ENCODE data around the gene SIDT1. TPM values are rescaled to one million over a fixed set of nuclear protein-coding genes. Genes with fewer than 3 reads are reported as not detected.

SIDT1 gene
- total RNA-seq, 1 experiment from 2014 or later, result not detected

- no peak for DNase-seq (ENCODE audit: low read depth, low spot score)
- ChIA-PET CTCF (interaction anchor here (0.5 kb wide), 1 partner anchor 297 kb away, joined by 4 read pairs; the partner anchor contains the start of gene GRAMD1C), POLR2A (no interaction called here)
- ATAC-seq, result no peak
- no TSS peak for BruUV-seq (replicated peaks)
- intact Hi-C loops (cut with micrococcal nuclease; ENCODE audit: unreplicated experiment) (no loop called here), in situ Hi-C loops (cut with HindIII; ENCODE audit: low pct_unique_long_range_greater_than_20kb, low sequenced_read_pairs) (no loop called here)
- Histone ChIP-seq H3K27me3 (ENCODE audit: control insufficient read depth, insufficient read depth, low read length) (peaks cover 20% of the 10 kb centered on the region; the same call in 1 of the 2 replicates), H3K4me1 (ENCODE audit: control insufficient read depth, insufficient read depth, low read length) (no peaks in the 10 kb centered on the region), H3K27ac (ENCODE audit: low read length) (no peak overlapping the region), H3K36me3 (ENCODE audit: control insufficient read depth, insufficient read depth, low read length) (no peaks in the 10 kb centered on the region), H3K4me3 (ENCODE audit: low read depth in 2 of 2, low read length in 2 of 2) (no peak overlapping the region), H3K9me3 (ENCODE audit: control insufficient read depth, insufficient read depth, low read depth, low read length) (no peaks in the 10 kb centered on the region)
- TF ChIP-seq CTCF (IDR thresholded peaks at IDR 0.05) (no peak), SIN3A (IDR thresholded peaks at IDR 0.05; ENCODE audit: borderline replicate concordance, insufficient read depth, low read depth, low read length) (no peak), TCF7L2 (IDR thresholded peaks at IDR 0.05; ENCODE audit: low read depth, low read length) (no peak), POLR2AphosphoS5 (IDR thresholded peaks at IDR 0.05; ENCODE audit: low read depth, low read length) (no peak), REST (IDR thresholded peaks at IDR 0.05; ENCODE audit: insufficient read depth in 1 of 2, low read depth in 2 of 2, low read length in 1 of 2) (no peak)
Measured at GRCh38 chr3:113541519-113541918, 9.2 kb downstream of the SIDT1 start.

- POLR2A ChIA-PET, result no interaction called here
- Histone ChIP-seq H3K4me1 (ENCODE audit: control insufficient read depth, insufficient read depth, low read length) (no peaks in the 10 kb centered on the region), H3K9me3 (ENCODE audit: control insufficient read depth, insufficient read depth, low read depth, low read length) (no peaks in the 10 kb centered on the region), H3K36me3 (ENCODE audit: control insufficient read depth, insufficient read depth, low read length) (no peaks in the 10 kb centered on the region), H3K27ac (ENCODE audit: low read length) (no peak overlapping the region), H3K4me3 (ENCODE audit: low read depth in 2 of 2, low read length in 2 of 2) (no peak overlapping the region), H3K27me3 (ENCODE audit: control insufficient read depth, insufficient read depth, low read length) (peaks cover 9% of the 10 kb centered on the region)
- DNase-seq (ENCODE audit: low read depth, low spot score), result no peak
- CTCF ChIA-PET, result no interaction called here
- no peak for ATAC-seq
- in situ Hi-C loops (cut with HindIII; ENCODE audit: low pct_unique_long_range_greater_than_20kb, low sequenced_read_pairs), result no loop called here
- intact Hi-C loops (cut with micrococcal nuclease; ENCODE audit: unreplicated experiment), result no loop called here
- BruUV-seq (replicated peaks), result no TSS peak
- no peak for TF ChIP-seq POLR2AphosphoS5 (IDR thresholded peaks at IDR 0.05; ENCODE audit: low read depth, low read length)
- TF ChIP-seq REST (IDR thresholded peaks at IDR 0.05; ENCODE audit: insufficient read depth in 1 of 2, low read depth in 2 of 2, low read length in 1 of 2), result no peak
- no peak for TF ChIP-seq SIN3A (IDR thresholded peaks at IDR 0.05; ENCODE audit: borderline replicate concordance, insufficient read depth, low read depth, low read length)
- TF ChIP-seq TCF7L2 (IDR thresholded peaks at IDR 0.05; ENCODE audit: low read depth, low read length), result no peak
- TF ChIP-seq CTCF (IDR thresholded peaks at IDR 0.05), result no peak
Measured at GRCh38 chr3:113545594-113545993, 13.2 kb downstream of the SIDT1 start.
